IMR-90 (cell line): ENCODE measurements around the gene PAK5. TPM values are rescaled to one million over a fixed set of nuclear protein-coding genes. Genes with fewer than 3 reads are reported as not detected.

Experiments used
- ATAC-seq: fragments of 200-7000 bp; cut with Tn5 transposase; 2 replicates; pipeline ENCODE4 v1.9.1; 2020; ENCODE audit warnings: low read depth, mild to moderate bottlenecking, moderate library complexity
- BruUV-seq: library from RNA; stranded (reverse); fragments of 400-500 nt; replicated peaks from 2 replicates; lab custom pipeline; 2021; lab: Mats Ljungman, UMichigan
- CTCF ChIA-PET: fragments of 300-600 bp; formaldehyde crosslinking; extraction: SDS; loops from one replicate; lab custom pipeline; 2021; ENCODE audit warnings: antibody characterized with exemption; lab: Yijun Ruan, JAX
- POLR2A ChIA-PET: fragments of 300-600 bp; sonication (Branson Sonifier 250); formaldehyde crosslinking; loops from one replicate; lab custom pipeline; 2022; ENCODE audit warnings: antibody characterized with exemption; ENCODE audit not compliant: unreplicated experiment; lab: Charles Lee
- DNase-seq: peaks from one replicate; pipeline ENCODE4 v3.0.0; 2013
- H2AFZ ChIP-seq: replicated peaks from 2 replicates; pipeline ENCODE3; 2013; ENCODE audit warnings: low read length, mild to moderate bottlenecking; ENCODE audit not compliant: poor library complexity
- H2AK5ac ChIP-seq: 2 replicates; pipeline ENCODE4 v1.6.1; 2013; ENCODE audit warnings: low read depth, low read length, inconsistent platforms
- H2AK9ac ChIP-seq: replicated peaks from 2 replicates; pipeline ENCODE3; 2013; ENCODE audit warnings: mild to moderate bottlenecking, low read depth, low read length, moderate library complexity; ENCODE audit not compliant: poor library complexity
- H2BK120ac ChIP-seq: 2 replicates; pipeline ENCODE4 v1.6.1; 2013; ENCODE audit warnings: low read depth, low read length, inconsistent platforms
- H2BK15ac ChIP-seq: 3 replicates; pipeline ENCODE4 v1.6.1; 2013; ENCODE audit warnings: low read depth, low read length, inconsistent platforms
- H2BK20ac ChIP-seq: 2 replicates; pipeline ENCODE4 v1.6.1; 2013; ENCODE audit warnings: low read depth, mild to moderate bottlenecking, inconsistent platforms, low read length, moderate library complexity
- H2BK5ac ChIP-seq: 2 replicates; pipeline ENCODE4 v1.6.1; 2013; ENCODE audit warnings: mild to moderate bottlenecking, low read depth, low read length, inconsistent platforms; ENCODE audit not compliant: poor library complexity, severe bottlenecking
- H3K14ac ChIP-seq: replicated peaks from 2 replicates; pipeline ENCODE4 v1.6.1; 2013; ENCODE audit warnings: low read depth, low read length, inconsistent platforms
- H3K18ac ChIP-seq: 2 replicates; pipeline ENCODE4 v1.6.1; 2013; ENCODE audit warnings: low read depth, low read length, control low read depth
- H3K23ac ChIP-seq: 2 replicates; pipeline ENCODE4 v1.6.1; 2013; ENCODE audit warnings: low read depth, low read length, inconsistent platforms
- H3K27ac ChIP-seq: 2 replicates; pipeline ENCODE4 v1.5.1; 2013; ENCODE audit warnings: mild to moderate bottlenecking, control low read depth, low read length; ENCODE audit not compliant: insufficient read depth
- H3K27me3 ChIP-seq: 2 replicates; pipeline ENCODE4 v1.6.1; 2013; ENCODE audit warnings: low read length; ENCODE audit not compliant: control insufficient read depth, insufficient read depth
- H3K36me3 ChIP-seq: 2 replicates; pipeline ENCODE4 v1.6.1; 2013; ENCODE audit warnings: low read length, mixed read lengths; ENCODE audit not compliant: control insufficient read depth, insufficient read depth
- H3K4ac ChIP-seq: 2 replicates; pipeline ENCODE4 v1.6.1; 2013; ENCODE audit warnings: low read depth, low read length, inconsistent platforms
- H3K4me1 ChIP-seq: 2 replicates; pipeline ENCODE4 v1.6.1; 2013; ENCODE audit warnings: low read length, mixed read lengths; ENCODE audit not compliant: control insufficient read depth, insufficient read depth
- H3K4me2 ChIP-seq: 2 replicates; pipeline ENCODE4 v1.6.1; 2013; ENCODE audit warnings: low read depth, mild to moderate bottlenecking, control low read depth, low read length, moderate library complexity
- H3K4me3 ChIP-seq: 2 replicates; pipeline ENCODE4 v1.5.1; 2013; ENCODE audit warnings: low read depth, mild to moderate bottlenecking, control low read depth, low read length, moderate library complexity; ENCODE audit not compliant: insufficient read depth
- H3K56ac ChIP-seq: 2 replicates; pipeline ENCODE4 v1.6.1; 2013; ENCODE audit warnings: low read length, inconsistent platforms; ENCODE audit not compliant: insufficient read depth; ENCODE audit errors: extremely low read depth
- H3K79me1 ChIP-seq, 2 experiments: 2 replicates each; pipeline ENCODE4 v1.6.1; 2013; ENCODE audit warnings: low read length in 2 of 2, inconsistent platforms in 1 of 2, low read depth in 1 of 2
- H3K9ac ChIP-seq: 2 replicates; pipeline ENCODE4 v1.6.1; 2013; ENCODE audit warnings: low read depth, low read length, control low read depth
- H3K9me1 ChIP-seq: 2 replicates; pipeline ENCODE4 v1.6.1; 2013; ENCODE audit warnings: low read length, inconsistent platforms; ENCODE audit not compliant: insufficient read depth
- H3K9me3 ChIP-seq: 2 replicates; pipeline ENCODE4 v1.6.1; 2013; ENCODE audit warnings: low read length; ENCODE audit not compliant: control insufficient read depth, insufficient read depth
- H4K20me1 ChIP-seq: 2 replicates; pipeline ENCODE4 v1.6.1; 2013; ENCODE audit warnings: low read length, inconsistent platforms; ENCODE audit not compliant: insufficient read depth
- H4K5ac ChIP-seq: 2 replicates; pipeline ENCODE4 v1.6.1; 2013; ENCODE audit warnings: mild to moderate bottlenecking, low read depth, low read length, control low read depth
- H4K8ac ChIP-seq, 2 experiments: 2 replicates each; pipeline ENCODE4 v1.6.1; 2013; ENCODE audit warnings: low read depth in 2 of 2, low read length in 2 of 2, control low read depth in 1 of 2, inconsistent platforms in 1 of 2
- H4K91ac ChIP-seq: 2 replicates; pipeline ENCODE4 v1.6.1; 2013; ENCODE audit warnings: low read depth, low read length, inconsistent platforms; ENCODE audit not compliant: insufficient read depth
- CEBPB ChIP-seq: IDR thresholded peaks from 2 replicates; pipeline ENCODE4 v1.6.1; 2012; ENCODE audit warnings: low read depth, low read length, improper control_type of control experiment
- WGBS, 2 experiments: methylation state at CpG; one replicate each; pipeline versions ENCODE4 v1.1.5 to v1.1.7; 2013; ENCODE audit warnings: missing lambda C conversion rate in 2 of 2; ENCODE audit not compliant: insufficient read length in 1 of 2; ENCODE audit errors: extremely low coverage in 2 of 2; 5-methylcytosine and 5-hydroxymethylcytosine counted together
- dilution Hi-C: fragments of 300-500 bp; cut with HindIII; formaldehyde crosslinking; loops from one replicate; pipeline ENCODE4 v1.14.3; 2018; ENCODE audit warnings: low sequenced_read_pairs; ENCODE audit not compliant: unreplicated experiment
- in situ Hi-C: fragments of 300-500 bp; cut with MboI; formaldehyde crosslinking; loops from 3 replicates; pipeline ENCODE4 v1.14.3; 2019; ENCODE audit warnings: low sequenced_read_pairs, inconsistent platforms, mixed read lengths
- intact Hi-C: fragments of 100-400 bp; cut with micrococcal nuclease; formaldehyde crosslinking; loops from 2 replicates; pipeline ENCODE4 v1.10.0; 2022
- polyA plus RNA-seq, 3 experiments: library from polyadenylated mRNA; depleted of rRNA; stranded (reverse); fragments of >200 nt; gene quantifications; 2 replicates each; pipeline ENCODE4 v1.2.3, GENCODE V29; 2012; ENCODE audit warnings: low replicate concordance in 1 of 3
- total RNA-seq: library from RNA; depleted of rRNA; stranded (reverse); fragments of >200 nt; gene quantifications from 2 replicates; pipeline ENCODE4 v1.2.3, GENCODE V29; 2012

The PAK5 gene
- total and polyA plus RNA-seq, 2 of the 4 experiments (the other 2 are of a cell fraction): not detected

- Histone ChIP-seq H4K91ac (no peak overlapping the region), H4K5ac (no peak overlapping the region), H2BK20ac (no peak overlapping the region), H3K4ac (no peak overlapping the region), H4K20me1 (no peaks in the 10 kb centered on the region), H3K56ac (no peak overlapping the region), H3K36me3 (no peaks in the 10 kb centered on the region), H2BK120ac (no peak overlapping the region), H2AK9ac (no peak overlapping the region), H2BK5ac (no peak overlapping the region), H3K79me1 (no peaks in the 10 kb centered on the region), H3K4me3 (no peak overlapping the region), H3K4me2 (no peak overlapping the region), H3K9me1 (no peaks in the 10 kb centered on the region), H3K4me1 (no peaks in the 10 kb centered on the region), H2AFZ (no peak overlapping the region), H3K23ac (no peak overlapping the region), H3K14ac (no peak overlapping the region), H3K27me3 (peaks cover 11% of the 10 kb centered on the region), H3K27ac (no peak overlapping the region), H4K8ac (no peak overlapping the region), H3K18ac (no peak overlapping the region), H3K9me3 (no peaks in the 10 kb centered on the region), H2BK15ac (no peak overlapping the region), H2AK5ac (no peak overlapping the region), H3K9ac (no peak overlapping the region)
- in situ Hi-C loops: no loop called here
- ChIA-PET CTCF (no interaction called here), POLR2A (no interaction called here)
- dilution Hi-C loops: no loop called here
- DNase-seq (no peak), ATAC-seq (no peak)
- no TSS peak for BruUV-seq
- TF ChIP-seq CEBPB: no peak
- 33% methylated on average over 1 of the region's 1 CpG; no CpG with 5 or more reads in 1 of the 2 experiments for WGBS, 2 experiments
- intact Hi-C loops: no loop called here
These were observed 3.6 kb downstream of the PAK5 start for GRCh38 chr20:9835302-9835701.
